PC-3 (cell line): ENCODE data around the gene GPRC5C. TPM values are rescaled to one million over a fixed set of nuclear protein-coding genes. Genes with fewer than 3 reads are reported as not detected.

Experiments
- ATAC-seq: fragments of 200-7000 bp; cut with Tn5 transposase; 2 replicates; pipeline ENCODE4 v1.9.1; 2020; ENCODE audit warnings: mild to moderate bottlenecking, moderate library complexity
- BruUV-seq: library from RNA; stranded (reverse); fragments of 400-500 nt; replicated peaks from 2 replicates; lab custom pipeline; 2021; lab: Mats Ljungman, UMichigan
- CTCF ChIA-PET: fragments of 300-600 bp; sonication (Branson Sonifier 250); formaldehyde crosslinking; loops from one replicate; lab custom pipeline; 2022; ENCODE audit warnings: antibody characterized with exemption; lab: Charles Lee
- POLR2A ChIA-PET: fragments of 300-600 bp; sonication (Branson Sonifier 250); formaldehyde crosslinking; loops from one replicate; lab custom pipeline; 2022; ENCODE audit warnings: antibody characterized with exemption; ENCODE audit not compliant: unreplicated experiment; lab: Charles Lee
- DNase-seq: peaks from one replicate; pipeline ENCODE4 v3.0.0-alpha.2; 2015
- H2AFZ ChIP-seq: fragments of 300-600 bp; sonication (generic); 2 replicates; pipeline ENCODE4 v1.6.0; 2016; ENCODE audit warnings: antibody characterized with exemption, low read length
- H3F3A ChIP-seq: fragments of 300-600 bp; sonication (generic); one replicate; pipeline ENCODE4 v1.6.0; 2017; ENCODE audit warnings: antibody characterized with exemption, low read length, control low read depth, mild to moderate bottlenecking; ENCODE audit not compliant: unreplicated experiment
- H3K27ac ChIP-seq: fragments of 300-600 bp; sonication (generic); 2 replicates; pipeline ENCODE4 v1.5.1; 2016; ENCODE audit warnings: mild to moderate bottlenecking, low read length
- H3K27me3 ChIP-seq: fragments of 300-600 bp; sonication (generic); 2 replicates; pipeline ENCODE4 v1.6.1; 2016; ENCODE audit warnings: low read length, mixed read lengths
- H3K36me3 ChIP-seq: fragments of 300-600 bp; sonication (generic); 2 replicates; pipeline ENCODE4 v1.6.1; 2016; ENCODE audit warnings: low read depth, mixed run types, low read length, mixed read lengths
- H3K4me1 ChIP-seq: fragments of 300-600 bp; sonication (generic); 2 replicates; pipeline ENCODE4 v1.5.1; 2016; ENCODE audit warnings: low read length; ENCODE audit not compliant: insufficient read depth
- H3K4me2 ChIP-seq: fragments of 300-600 bp; sonication (generic); 2 replicates; pipeline ENCODE4 v1.6.0; 2016; ENCODE audit warnings: low read length
- H3K4me3 ChIP-seq: fragments of 300-600 bp; sonication (generic); 2 replicates; pipeline ENCODE4 v1.5.1; 2016; ENCODE audit warnings: mild to moderate bottlenecking, low read length, mixed read lengths
- H3K79me2 ChIP-seq: fragments of 300-600 bp; sonication (generic); 2 replicates; pipeline ENCODE4 v1.6.1; 2017; ENCODE audit warnings: low read length, mixed read lengths
- H3K9ac ChIP-seq: fragments of 300-600 bp; sonication (generic); 2 replicates; pipeline ENCODE4 v1.6.0; 2016; ENCODE audit warnings: mild to moderate bottlenecking, low read length
- H3K9me2 ChIP-seq: fragments of 300-600 bp; sonication (generic); replicated peaks from 2 replicates; pipeline ENCODE4 v1.6.1; 2016; ENCODE audit warnings: mixed run types, low read length, mixed read lengths
- H3K9me3 ChIP-seq: fragments of 300-600 bp; sonication (generic); 2 replicates; pipeline ENCODE4 v1.6.1; 2016; ENCODE audit warnings: low read length, mixed read lengths
- H4K20me1 ChIP-seq: fragments of 300-600 bp; sonication (generic); 2 replicates; pipeline ENCODE4 v1.6.1; 2016; ENCODE audit warnings: low read length, mixed read lengths
- EZH2 ChIP-seq: fragments of 300-600 bp; sonication (generic); IDR thresholded peaks from one replicate; pipeline ENCODE4 v1.6.1; 2017; ENCODE audit warnings: antibody characterized with exemption, mild to moderate bottlenecking, low read length; ENCODE audit not compliant: unreplicated experiment
- EZH2phosphoT487 ChIP-seq: fragments of 300-600 bp; sonication (generic); IDR thresholded peaks from 2 replicates; pipeline ENCODE4 v1.6.1; 2018; ENCODE audit warnings: mild to moderate bottlenecking, antibody characterized with exemption, low read length, borderline replicate concordance
- intact Hi-C: fragments of 100-400 bp; cut with micrococcal nuclease; formaldehyde crosslinking; loops from 2 replicates; pipeline ENCODE4 v1.9.0; 2023
- total RNA-seq: library from RNA; depleted of rRNA; stranded (reverse); fragments of >200 nt; gene quantifications from 2 replicates; pipeline ENCODE4 v1.2.3, GENCODE V29; 2014
- TF ChIP-seq, protein P1 (sequence below): fragments of 300-600 bp; sonication (generic); conservative IDR thresholded peaks from 2 replicates; pipeline ENCODE4 v1.5.1; 2017; ENCODE audit warnings: antibody characterized with exemption, low read depth, mild to moderate bottlenecking, low read length

The GPRC5C gene
- total RNA-seq, 1 experiment from 2014 or later: 209 TPM

DNA sequence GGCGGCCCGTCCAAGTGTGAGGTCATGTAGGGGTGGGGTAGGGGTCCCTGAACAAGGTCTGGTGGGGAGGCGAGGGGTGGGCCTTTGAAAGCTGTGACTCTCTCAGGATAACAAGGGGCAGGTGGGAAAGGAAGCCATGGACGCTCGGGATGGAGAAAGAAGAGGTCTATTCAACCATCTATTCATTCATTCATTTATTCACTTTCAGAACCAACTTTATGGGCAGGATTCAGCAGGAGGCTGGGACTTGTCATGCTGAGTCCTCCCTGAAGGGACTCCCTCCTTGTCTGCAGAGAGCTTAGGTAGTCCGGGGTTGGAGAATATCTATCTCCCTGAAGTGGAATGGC lies 25.9 kb downstream of the GPRC5C start:
- no peaks in the 10 kb centered on the region for H3K9me2 ChIP-seq
- H2AFZ ChIP-seq: 0 out of 2 replicates have a peak overlapping the region, but pooled peaks have one; percentile 71
- no peak for ATAC-seq
- intact Hi-C loops: loop anchor here (1.0 to 2.0 kb wide), 4 partner anchors 36 to 78 kb away; no protein-coding TSS in a partner anchor
- H3K9ac ChIP-seq: no peak overlapping the region
- H4K20me1 ChIP-seq: no peaks in the 10 kb centered on the region
- H3K4me1 ChIP-seq: peaks cover 14% of the 10 kb centered on the region
- DNase-seq: no peak
- POLR2A ChIA-PET: no interaction called here
- no peaks in the 10 kb centered on the region for H3K79me2 ChIP-seq
- H3K27me3 ChIP-seq: no peaks in the 10 kb centered on the region
- H3K4me2 ChIP-seq: no peak overlapping the region
- CTCF ChIA-PET: interaction anchor here (2.4 kb wide), 1 partner anchor 78 kb away, joined by 22 read pairs; no protein-coding TSS in a partner anchor
- TF ChIP-seq, protein P1, sequence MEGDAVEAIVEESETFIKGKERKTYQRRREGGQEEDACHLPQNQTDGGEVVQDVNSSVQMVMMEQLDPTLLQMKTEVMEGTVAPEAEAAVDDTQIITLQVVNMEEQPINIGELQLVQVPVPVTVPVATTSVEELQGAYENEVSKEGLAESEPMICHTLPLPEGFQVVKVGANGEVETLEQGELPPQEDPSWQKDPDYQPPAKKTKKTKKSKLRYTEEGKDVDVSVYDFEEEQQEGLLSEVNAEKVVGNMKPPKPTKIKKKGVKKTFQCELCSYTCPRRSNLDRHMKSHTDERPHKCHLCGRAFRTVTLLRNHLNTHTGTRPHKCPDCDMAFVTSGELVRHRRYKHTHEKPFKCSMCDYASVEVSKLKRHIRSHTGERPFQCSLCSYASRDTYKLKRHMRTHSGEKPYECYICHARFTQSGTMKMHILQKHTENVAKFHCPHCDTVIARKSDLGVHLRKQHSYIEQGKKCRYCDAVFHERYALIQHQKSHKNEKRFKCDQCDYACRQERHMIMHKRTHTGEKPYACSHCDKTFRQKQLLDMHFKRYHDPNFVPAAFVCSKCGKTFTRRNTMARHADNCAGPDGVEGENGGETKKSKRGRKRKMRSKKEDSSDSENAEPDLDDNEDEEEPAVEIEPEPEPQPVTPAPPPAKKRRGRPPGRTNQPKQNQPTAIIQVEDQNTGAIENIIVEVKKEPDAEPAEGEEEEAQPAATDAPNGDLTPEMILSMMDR: peak; percentile 21; the same call in 1 of the 2 replicates
- TF ChIP-seq EZH2: no peak
- H3F3A ChIP-seq: no peaks in the 10 kb centered on the region
- BruUV-seq: no TSS peak
- no peak overlapping the region for H3K4me3 ChIP-seq
- H3K9me3 ChIP-seq: no peaks in the 10 kb centered on the region
- no peaks in the 10 kb centered on the region for H3K36me3 ChIP-seq
- H3K27ac ChIP-seq: no peak overlapping the region

DNA sequence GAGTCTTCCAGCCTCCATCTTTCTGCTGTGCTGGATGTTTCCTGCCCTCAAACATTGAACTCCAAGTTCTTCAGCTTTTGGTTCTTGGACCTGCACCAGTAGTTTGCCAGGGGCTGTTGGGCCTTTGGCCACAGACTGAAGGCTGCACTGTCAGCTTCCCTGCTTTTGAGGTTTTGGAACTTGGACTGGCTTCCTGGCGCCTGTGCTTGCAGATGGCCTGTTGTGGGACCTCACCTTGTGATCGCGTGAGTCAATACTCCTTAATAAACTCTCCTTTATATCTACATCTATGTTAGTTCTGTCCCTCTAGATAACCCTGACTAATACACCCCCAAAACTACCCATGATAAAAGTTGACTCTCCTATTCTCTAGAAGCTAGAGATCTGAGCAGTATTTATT lies 26.9 kb downstream of the GPRC5C start:
- Histone ChIP-seq H3K36me3 (no peaks in the 10 kb centered on the region), H3K4me1 (peaks cover 9% of the 10 kb centered on the region; the same call in 1 of the 2 replicates), H3K4me2 (no peak overlapping the region), H3F3A (no peaks in the 10 kb centered on the region), H3K9ac (no peak overlapping the region), H3K27ac (no peak overlapping the region), H3K4me3 (no peak overlapping the region), H3K9me3 (no peaks in the 10 kb centered on the region), H3K9me2 (no peaks in the 10 kb centered on the region), H2AFZ (no peak overlapping the region), H3K27me3 (no peaks in the 10 kb centered on the region), H4K20me1 (no peaks in the 10 kb centered on the region), H3K79me2 (no peaks in the 10 kb centered on the region)
- intact Hi-C loops: loop anchor here (2.0 kb wide), 1 partner anchor 74 kb away; no protein-coding TSS in a partner anchor
- ChIA-PET CTCF (interaction anchor here (2.4 kb wide), 1 partner anchor 79 kb away, joined by 22 read pairs; no protein-coding TSS in a partner anchor), POLR2A (no interaction called here)
- DNase-seq: no peak
- TF ChIP-seq, protein P1: no peak
- no peak for ATAC-seq
- no TSS peak for BruUV-seq

DNA sequence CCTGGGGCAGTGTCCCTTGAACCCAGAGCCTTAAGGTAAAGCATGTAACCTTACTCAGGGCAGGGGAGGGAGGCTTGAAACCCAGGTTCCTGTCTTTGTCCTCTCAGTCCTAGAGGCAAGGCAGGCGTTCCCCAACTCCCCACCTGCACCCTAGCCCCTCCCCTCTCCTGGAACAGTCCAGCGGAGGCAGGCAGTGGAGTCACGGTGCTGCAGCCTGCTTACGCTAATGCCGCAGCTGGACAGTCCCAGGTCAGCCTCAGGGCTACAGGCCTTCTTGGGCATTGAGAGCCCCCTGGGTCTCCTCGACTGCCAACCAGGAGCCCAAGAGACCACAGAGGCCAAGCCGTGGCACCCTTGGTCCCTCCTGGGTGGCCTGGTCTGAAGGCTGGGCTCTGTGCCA lies 27.7 kb downstream of the GPRC5C start:
- Histone ChIP-seq H3F3A (no peaks in the 10 kb centered on the region), H3K36me3 (no peaks in the 10 kb centered on the region), H2AFZ (no peak overlapping the region), H3K4me3 (no peak overlapping the region), H3K9me3 (no peaks in the 10 kb centered on the region), H3K79me2 (no peaks in the 10 kb centered on the region), H3K27ac (no peak overlapping the region), H3K4me1 (peaks cover 4% of the 10 kb centered on the region; the same call in 1 of the 2 replicates), H3K27me3 (no peaks in the 10 kb centered on the region), H4K20me1 (no peaks in the 10 kb centered on the region), H3K9me2 (no peaks in the 10 kb centered on the region), H3K9ac (no peak overlapping the region), H3K4me2 (no peak overlapping the region)
- BruUV-seq: no TSS peak
- TF ChIP-seq EZH2phosphoT487: no peak
- TF ChIP-seq, protein P1: no peak
- ChIA-PET POLR2A (no interaction called here), CTCF (no interaction called here)
- DNase-seq: no peak
- ATAC-seq: no peak
- intact Hi-C loops: loop anchor here (2.0 kb wide), 1 partner anchor 73 kb away; no protein-coding TSS in a partner anchor
